Stimulated activated CD4-positive, alpha-beta T cell treated with anti-CD3 and anti-CD28 coated beads, Interleukin-2, amount 100 ng/mL, for 24 hours (primary cell): ENCODE measurements around the gene APOL1.
"Not testable (repeated sequence)": the region's sequence is repeated elsewhere in the genome, so short reads cannot be mapped to it uniquely, and the experiment has no call there.

Experiments
- DNase-seq, 2 donors: peaks; one replicate each; pipeline ENCODE4 v3.0.0-alpha.2; 2020

Gene APOL1

DNA sequence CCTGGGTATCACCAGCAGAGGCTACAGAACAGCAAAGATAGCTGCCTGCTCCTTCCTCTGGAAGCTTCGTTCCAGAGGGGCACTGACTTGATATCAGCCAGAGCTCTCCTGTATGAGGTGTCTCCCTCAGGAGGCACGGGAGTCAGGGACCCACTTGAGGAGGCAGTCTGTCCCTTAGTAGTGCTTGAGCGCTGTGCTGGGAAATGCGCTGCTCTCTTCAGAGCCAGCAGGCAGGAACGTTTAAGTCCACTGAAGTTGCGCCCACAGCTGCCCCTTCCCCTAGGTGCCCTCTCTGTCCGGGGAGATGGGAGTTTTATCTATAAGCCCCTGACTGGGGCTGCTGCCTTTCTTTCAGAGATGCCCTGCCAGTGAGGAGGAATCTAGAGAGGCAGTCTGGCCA, 18.3 kb downstream of the APOL1 start:
- not testable (repeated sequence) for DNase-seq

DNA sequence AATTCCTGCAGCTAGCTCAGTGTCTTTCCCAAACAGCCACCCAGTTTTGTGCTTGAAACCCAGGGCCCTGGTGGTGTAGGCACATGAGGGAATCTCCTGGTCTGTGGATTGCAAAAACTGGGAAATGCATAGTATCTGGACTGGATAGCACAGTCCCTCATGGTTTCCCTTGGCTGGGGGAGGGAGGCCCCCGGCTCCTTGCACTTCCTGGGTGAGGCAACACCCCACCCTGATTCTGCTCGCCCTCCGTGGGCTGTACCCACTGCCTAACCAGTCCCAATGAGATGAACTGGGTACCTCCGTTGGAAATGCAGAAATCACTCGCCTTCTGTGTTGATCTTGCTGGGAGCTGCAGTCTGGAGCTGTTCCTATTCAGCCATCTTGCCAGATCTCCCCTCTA, 19.0 kb downstream of the APOL1 start:
- not testable (repeated sequence) for DNase-seq

DNA sequence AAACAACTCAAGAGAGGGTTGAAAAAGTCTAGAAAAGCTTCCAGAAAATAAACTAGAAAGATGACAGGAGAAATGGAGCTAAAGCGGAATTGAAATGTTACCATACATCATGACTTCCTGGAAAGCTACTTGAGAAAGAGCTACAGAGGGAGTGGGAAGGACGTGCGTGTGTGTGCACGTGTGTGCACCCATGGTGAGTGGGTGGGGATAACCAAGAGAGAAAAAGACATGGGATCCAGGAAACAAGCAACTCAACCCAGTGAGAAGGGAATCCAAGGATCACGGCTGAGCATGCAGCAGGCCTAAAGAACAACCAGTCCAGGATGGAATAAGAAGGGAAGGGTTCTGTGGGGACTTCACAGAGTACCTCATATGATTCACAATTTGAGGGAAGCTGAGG, 21.6 kb downstream of the APOL1 start:
- DNase-seq, result no peak

DNA sequence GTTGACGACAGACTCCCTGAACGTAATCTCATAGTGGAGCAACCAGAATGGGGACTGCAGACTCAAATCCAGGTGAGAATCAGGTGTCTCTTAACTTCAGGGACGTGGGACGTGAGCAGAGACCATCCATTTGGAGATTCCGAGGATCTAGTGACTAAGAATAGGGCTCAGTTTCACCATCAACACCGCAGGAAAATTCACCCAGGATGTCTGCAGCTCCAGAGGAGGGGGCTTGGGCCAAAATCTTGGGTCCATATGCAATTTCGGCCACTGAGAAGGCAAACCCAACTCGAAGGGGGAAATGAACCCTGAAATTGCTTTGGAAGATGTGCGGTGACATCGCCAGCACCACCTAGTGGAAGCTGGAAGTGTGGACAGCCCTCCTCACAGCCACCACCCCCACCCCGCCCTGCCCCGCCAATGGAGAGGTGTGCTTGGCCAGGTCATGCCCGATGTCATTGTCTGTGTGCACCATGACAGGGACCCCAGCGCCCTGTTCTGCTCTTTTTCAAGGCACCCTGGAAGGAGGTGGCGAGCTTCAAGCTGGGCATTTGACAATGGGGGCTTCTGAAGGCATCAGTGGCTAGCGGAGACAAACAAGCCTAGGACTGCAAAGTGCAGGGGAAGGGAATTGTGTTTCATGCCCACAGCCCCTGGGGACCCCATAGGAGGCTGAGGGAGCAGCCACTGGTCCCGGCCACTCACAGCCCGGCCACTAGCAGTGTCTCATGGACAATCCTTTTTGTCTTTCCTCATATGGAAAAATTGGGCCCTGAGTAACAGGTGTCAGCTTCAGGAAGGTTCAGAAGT, 24.8 kb downstream of the APOL1 start:
- peak; percentile 72 to 73 for DNase-seq

DNA sequence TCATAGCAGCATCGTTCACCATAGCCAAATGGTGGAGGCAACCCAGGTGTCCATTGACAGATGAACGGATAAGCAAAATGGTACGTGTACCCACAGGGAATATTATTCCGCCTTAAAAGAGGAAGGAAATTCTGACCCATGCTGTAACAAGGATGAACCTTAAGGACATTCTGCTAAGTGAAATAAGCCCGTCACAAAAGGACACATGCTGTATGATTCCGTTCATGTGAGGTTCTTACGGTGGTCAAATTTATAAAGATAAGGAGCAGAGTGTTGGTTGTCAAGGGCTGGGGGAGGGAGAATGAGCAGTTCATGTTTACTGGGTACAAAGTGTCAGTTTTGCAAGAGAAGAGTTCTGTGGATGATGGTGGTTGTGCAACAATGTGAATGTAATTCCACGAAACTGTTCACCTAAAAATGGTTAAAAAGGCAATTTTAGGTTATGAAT, 26.3 kb downstream of the APOL1 start:
- DNase-seq, result no peak

DNA sequence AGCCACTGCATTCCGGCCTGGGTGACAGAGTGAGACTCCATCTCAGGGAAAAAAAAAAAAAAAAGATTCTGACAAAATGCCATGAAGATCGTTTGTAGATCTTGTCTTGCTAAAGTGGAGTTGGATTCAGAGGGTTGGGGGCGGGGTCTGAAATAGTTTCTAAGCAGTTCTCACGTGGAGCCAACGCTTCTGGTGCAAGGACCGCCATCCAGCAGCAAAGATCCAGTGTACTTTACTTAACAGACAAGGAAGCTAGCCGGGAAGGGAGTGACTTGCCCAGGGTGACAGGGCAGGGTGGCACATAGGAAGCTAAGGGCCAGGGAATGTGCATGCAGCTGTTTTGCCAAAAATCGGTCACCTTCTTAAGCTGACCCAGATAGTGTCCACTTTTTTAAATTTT, 27.4 kb downstream of the APOL1 start:
- no peak for DNase-seq

DNA sequence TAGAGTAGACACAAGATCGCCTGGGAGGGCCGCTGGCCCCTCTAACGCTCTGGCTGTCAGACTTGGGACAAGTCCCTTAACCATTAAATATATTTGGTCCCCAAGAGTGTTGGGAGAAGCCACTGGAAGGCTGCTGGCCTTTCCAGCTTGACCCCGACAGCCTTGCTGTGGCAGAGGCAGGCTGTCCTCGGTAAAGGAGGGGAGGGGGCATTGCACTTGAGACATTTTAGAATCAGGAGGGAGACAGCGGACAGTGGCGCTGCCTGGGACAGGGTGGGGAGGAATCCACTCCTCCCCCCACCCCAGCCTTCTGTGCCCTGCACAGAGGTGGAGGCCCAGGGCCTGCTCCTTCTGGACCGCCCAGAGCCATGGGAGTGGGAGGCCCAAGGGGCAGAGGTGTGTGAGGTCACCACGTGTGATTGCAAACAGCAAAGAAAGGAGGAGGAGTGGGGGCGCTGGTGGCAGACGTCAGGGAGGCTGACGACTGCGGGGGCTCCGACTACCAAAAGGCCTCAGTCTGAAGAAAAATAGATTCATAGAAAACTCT, 28.9 kb downstream of the APOL1 start:
- DNase-seq, result no peak

DNA sequence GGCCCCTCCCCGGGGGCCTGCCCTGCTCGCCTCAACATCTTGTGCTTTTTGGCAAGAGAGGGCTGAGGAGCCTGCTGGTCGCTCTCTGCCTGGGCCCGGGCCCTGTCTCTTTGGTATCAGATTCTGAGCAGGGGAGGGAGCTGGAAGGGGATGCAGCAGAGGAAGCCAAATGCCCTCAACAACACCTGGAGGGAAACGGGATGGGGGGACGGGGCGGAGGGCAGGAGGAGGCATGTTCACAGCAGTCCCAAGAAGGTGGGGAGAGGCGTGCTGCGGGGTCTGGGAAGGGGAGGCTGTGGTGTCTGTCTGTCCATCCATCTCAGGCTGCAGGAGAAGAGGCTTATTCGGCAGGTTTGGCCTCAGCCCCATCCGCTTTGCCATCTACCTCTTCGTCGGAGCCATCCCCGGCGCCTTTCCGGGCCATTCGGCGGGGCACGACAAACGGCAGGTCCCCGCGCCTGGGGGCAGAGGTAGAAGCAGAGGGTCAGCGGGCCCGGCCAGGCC, 29.4 kb downstream of the APOL1 start:
- no peak for DNase-seq

DNA sequence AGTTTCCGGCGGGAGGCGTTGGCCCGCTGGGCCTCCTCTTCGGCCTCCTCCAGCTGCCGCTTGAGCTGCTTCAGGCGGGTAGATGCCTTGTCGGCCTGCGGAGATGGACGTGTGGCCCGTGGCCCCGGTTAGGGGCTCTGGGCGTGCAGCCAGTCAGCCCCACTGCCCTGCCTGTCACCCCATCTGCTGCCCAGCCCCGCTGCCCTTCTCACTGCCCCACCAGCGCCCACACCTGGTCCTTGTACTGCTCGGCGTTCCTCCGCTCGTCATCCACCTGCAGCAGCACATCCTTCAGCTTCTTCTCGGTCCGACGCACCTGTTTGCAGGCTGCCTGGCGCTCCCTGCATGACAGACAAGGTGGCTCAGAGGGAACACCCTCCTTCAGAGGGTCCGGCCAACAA, 31.2 kb downstream of the APOL1 start:
- DNase-seq, result no peak

DNA sequence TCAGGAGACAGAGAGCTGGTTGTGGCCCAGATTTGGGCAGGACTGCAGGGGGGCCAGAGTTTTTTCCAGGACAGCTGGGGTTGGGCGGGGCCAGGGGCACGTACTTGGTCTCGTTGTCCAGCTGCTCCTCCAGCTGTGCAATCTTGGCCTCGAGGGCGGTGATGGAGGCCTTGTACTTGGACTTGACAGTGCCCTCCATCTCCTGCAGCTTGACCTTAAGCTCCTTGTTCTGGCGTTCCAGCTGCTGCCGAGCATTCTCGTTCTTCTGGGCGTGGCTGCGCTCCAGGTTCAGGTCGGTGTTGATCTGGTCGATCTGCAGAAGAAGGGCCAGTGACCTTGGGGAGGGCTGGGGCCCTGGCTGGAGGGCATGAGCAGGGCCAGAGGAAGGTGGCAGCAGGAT, 32.1 kb downstream of the APOL1 start:
- no peak for DNase-seq

DNA sequence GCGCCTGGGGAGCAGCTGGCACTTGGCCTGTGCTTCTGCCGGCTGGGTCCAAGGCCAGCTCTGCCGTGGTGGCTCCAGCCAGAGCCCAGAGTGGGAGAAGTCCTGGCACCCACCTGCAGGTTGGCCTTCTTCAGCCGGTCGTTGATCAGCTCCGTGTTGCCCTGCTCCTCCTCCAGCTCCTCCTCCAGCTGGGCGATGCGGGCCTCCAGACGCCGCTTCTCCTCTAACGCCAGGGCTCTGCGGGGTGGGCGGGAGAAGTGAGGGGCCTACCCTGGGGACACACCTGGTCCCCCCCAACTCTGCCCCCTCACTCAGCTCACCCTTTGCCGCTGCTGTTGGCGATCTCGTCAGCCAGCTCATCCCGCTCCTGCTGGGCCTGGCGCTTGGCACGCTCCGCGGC, 32.6 kb downstream of the APOL1 start:
- DNase-seq, result no peak

DNA sequence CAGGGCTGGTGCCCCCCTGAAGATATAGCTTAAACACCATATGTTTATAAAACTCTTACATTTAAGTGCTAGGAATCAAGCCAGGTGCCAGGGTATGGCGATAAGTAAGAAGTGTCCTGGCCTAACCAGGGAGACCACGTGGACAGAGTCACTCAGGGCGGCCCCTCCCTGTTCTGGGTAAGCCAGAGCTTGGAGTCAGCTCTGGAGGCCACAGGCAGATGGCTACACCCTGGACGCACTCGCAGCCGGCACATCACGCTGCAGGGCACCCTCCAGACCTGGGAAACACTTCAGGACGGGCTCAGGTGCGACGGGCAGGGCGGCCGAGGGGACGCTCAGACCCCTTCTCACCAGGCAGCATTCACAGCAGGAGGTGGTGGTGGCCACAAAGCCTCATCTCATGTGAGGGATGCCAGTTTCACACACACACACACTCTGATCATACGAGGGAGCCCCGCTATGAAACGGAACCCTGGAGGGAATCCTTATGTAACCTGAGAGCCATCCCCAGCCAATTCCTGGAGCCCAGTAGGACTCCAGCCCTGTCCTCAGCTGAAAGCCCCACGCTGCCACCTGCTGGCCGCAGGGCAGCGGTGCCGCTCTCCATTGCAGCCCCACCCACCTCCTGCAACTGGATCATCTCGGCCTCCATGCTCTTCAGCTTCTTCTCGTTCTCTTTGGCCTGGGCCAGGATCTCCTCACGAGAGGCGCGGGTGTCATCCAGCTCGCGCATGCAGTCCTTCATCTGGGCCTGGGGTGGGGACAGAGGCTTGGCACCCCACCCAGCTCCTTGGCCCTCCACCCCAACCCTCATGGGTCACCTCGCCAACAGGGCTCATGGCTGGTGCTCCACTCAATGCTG, 33.4 kb downstream of the APOL1 start:
- peak; percentile 76 to 82 for DNase-seq

DNA sequence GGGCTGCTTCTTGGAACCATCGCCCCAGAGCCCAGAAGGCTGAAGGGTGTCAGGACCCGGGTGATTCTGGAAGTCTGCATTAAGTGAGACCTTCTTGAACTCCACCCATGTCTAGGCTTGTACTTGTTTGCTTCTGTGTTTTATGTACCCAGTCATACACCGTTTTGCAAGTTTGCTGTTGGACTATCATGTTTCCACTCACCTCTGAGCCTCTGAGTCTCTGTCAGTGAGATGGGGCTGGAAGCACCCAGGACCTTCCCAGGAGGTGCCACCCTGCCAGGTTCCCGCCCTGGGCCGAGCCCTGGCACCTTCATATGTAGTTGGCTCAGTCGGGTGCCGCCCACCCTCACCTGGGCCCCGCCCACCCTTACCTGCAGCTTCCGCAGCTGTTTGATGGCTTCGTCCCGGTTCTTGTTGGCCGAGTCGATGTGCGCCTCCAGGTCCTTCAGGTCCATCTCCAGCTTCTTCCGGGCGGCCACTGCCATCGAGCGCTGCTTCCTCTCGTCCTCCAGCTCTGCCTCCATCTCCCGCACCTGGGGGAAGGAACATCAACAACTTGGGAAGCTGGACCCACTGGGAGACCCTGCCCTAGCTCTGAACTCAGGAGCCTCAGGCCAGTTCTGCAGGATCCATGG, 35.1 kb downstream of the APOL1 start:
- DNase-seq, result no peak

DNA sequence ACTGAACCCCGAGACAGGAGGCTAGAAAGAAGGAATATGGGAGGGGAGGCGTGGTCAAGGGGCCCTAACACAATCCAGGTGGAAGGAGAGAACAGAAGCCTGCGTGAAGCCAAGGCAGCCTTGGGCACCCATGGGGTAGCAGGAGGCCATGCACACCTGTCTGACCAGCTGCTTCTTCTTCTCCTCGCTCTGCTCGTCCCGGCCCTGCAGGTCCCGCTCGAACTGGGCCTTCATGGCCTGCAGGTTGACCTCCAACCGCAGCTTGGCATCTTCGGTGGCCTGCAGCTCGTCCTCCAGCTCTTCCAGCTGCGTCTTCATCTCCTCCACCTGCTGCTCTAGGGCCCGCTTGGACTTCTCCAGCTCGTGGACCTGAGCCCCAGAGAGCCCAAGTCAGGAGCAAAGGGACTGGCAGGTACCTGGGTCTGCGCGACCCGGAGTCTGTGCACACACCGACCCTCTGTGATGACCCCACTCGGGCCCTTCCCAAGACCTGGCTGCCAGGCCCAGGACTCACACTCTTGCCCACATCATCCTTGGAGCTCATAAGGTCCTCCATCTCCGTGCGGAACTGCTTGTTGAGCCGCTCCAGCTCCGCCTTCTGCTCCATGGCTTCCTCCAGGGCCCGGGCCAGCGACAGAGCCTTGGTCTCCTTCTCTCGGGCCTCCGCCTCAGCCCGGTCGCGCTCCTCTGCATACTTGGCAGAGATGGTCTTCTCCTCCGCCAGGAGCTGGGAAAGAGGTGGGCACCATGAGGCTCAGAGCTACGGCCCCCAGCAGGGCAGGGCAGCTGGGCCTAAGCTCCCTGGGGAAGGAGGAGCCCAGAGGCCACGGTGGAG, 35.9 kb downstream of the APOL1 start:
- DNase-seq, result no peak

DNA sequence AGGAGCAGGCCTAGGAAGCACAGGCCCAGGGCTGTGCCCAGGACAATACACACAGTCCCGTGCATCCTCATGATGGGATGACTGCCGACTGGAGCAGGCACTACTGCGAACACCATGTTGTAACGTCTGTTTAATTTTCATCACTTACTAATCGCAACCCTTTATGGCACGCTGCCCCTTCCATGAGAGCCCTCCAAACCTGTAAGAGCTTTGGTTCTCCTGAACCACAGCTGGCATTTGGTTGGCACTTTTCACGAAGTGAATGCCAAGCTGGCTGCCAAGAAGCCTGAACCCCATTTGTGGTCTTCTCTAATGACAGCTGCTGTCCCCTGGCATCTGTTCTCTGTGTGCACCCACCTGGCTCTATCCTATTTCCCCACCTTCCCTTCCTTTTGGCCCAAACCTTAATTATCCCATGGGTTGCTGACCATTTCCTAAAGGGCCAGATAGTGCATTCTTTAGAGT, 36.5 kb downstream of the APOL1 start:
- no peak for DNase-seq

DNA sequence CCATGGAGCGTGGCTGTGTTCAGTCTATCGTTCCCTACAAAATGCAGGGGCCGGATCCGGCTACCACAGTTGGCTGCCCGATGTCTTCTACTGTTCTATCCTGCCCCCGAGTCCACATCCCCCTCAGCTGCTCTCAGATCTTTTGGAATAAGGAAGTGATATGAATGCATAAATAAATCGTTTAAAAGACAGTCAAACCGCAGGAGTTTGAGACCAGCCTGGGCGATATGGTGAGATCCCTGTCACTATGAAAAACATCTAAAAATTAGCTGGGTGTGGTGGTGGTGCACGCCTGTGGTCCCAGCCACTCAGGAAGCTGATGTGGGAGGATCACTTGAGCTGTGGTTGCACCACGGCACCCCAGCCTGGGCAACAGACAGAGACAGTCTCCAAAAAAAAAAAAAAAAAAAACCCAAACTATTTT, 37.0 kb downstream of the APOL1 start:
- DNase-seq, result not testable (repeated sequence)

DNA sequence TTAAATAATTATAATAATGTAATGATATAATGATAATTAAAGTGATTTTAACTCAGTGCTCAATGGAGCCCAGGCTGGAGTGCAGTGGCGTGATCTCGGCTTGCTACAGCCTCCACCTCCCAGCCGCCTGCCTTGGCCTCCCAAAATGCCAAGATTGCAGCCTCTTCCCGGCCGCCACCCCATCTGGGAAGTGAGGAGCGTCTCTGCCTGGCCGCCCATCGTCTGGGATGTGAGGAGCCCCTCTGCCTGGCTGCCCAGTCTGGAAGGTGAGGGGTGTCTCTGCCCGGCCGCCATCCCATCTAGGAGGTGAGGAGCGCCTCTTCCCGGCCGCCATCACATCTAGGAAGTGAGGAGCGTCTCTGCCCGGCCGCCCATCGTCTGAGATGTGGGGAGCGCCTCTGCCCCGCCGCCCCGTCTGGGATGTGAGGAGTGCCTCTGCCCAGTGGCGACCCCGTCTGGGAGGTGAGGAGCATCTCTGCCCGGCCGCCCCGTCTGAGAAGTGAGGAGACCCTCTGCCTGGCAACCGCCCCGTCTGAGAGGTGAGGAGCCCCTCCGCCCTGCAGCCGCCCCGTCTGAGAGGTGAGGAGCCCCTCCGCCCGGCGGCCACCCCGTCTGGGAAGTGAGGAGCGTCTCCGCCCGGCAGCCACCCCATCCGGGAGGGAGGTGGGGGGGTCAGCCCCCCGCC, 37.6 kb downstream of the APOL1 start:
- DNase-seq, result not testable (repeated sequence)

DNA sequence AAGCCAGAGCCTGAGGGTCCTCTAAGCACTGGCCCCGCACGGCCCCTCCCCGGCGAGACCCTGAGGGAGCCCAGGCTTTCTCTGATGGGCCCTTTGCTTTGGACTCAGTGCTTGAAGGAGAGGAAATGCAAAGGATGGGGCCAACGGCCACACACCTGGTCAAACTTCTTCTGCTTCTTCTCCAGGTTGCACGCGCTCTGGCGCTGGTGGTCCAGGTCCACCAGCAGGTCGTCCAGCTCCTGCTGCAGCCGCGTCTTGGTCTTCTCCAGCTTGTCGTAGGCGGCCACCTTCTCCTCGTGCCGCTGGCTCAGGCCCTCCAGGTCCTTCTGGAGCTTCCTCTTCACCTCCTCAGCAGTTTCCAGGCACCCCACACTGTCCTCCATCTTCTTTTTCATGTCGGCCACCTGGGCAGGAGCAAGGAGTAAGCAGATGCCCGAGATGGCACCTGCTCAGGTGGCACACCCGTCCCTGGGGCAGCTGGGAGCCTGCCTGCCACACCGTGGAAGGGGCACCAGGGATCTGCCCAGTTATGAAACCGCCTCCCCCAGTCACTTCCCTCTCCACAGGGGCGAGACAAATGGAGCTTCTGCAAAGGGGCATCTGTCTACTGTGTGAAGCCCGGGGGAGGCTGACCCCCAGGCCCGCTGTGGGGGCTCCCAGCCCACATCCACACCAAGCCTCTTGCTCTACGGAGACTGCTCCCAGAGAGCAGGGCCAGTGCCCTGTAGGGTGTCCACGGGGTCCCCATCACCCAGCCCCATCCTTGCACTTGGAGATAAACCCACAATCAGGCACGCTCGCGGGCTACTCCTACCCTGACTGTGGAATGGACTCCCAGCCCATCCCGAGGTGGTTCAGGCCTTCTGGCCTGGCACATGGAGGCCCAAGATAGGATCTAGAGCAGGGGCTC, 39.2 kb downstream of the APOL1 start:
- DNase-seq, result no peak

DNA sequence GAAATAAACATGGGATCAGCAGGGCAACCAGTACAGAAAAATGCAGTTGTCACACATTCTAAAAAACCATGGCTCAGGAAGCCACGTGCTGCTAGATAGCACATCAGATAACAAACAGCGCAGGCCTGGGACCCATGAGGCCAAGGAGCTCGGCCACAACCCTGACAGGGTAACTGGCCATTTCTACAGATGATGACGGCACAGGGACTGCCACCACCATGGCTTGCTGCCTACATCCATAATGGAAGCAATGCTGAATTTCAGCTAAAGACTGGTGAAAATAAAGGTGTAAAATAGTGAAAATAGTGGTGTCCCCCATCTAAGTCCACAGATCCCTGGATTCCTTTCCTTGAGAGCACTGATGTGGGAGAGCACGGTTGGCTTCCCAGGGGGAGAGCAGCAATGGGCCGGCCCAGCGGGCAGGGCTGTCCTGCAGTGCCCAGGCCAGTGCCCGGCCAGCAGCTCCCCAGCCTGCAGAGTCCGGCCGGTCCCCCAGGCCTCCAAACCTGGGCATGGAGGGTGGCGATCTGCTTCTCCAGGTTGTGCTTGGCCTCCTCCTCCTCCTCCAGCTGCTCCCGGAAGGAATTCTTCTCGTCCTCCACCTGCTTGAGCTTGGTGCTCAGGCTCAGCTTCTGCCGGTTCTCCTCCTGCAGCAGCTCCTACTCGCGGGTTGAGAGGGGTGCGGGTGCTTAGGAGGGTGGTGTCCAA, 40.0 kb downstream of the APOL1 start:
- DNase-seq, result no peak
